Spinal cord (tissue), 10 donors: ENCODE data around the gene CEACAM8. TPM values are rescaled to one million over a fixed set of nuclear protein-coding genes. Genes with fewer than 3 reads are reported as not detected.
"Not testable (repeated sequence)": the region's sequence is repeated elsewhere in the genome, so short reads cannot be mapped to it uniquely, and the experiment has no call there.

ENCODE experiments used
- DNase-seq, 6 donors: peaks; one replicate each; pipeline versions ENCODE4 v3.0.0 to v3.0.0-alpha.2; 2013 to 2015; ENCODE audit warnings: low spot score in 6 of 6, low read depth in 4 of 6
- H3K27ac ChIP-seq: one replicate; pipeline ENCODE4 v1.5.1; 2013; ENCODE audit warnings: low read depth, low read length, control low read depth
- H3K27me3 ChIP-seq: one replicate; pipeline ENCODE4 v1.6.1; 2013; ENCODE audit warnings: low read length; ENCODE audit not compliant: control insufficient read depth, insufficient read depth
- H3K36me3 ChIP-seq: one replicate; pipeline ENCODE4 v1.6.1; 2013; ENCODE audit warnings: low read length; ENCODE audit not compliant: control insufficient read depth, insufficient read depth
- H3K4me1 ChIP-seq: one replicate; pipeline ENCODE4 v1.6.1; 2013; ENCODE audit warnings: low read length; ENCODE audit not compliant: control insufficient read depth, insufficient read depth
- H3K4me3 ChIP-seq: one replicate; pipeline ENCODE4 v1.5.1; 2013; ENCODE audit warnings: low read depth, low read length, control low read depth
- H3K9me3 ChIP-seq: one replicate; pipeline ENCODE4 v1.6.1; 2013; ENCODE audit warnings: low read length; ENCODE audit not compliant: control insufficient read depth, insufficient read depth
- WGBS: methylation state at CpG from one replicate; pipeline ENCODE4 v1.1.5; 2013; ENCODE audit warnings: missing lambda C conversion rate; ENCODE audit not compliant: insufficient coverage; 5-methylcytosine and 5-hydroxymethylcytosine counted together
- polyA plus RNA-seq, 2 donors: library from polyadenylated mRNA; unstranded; fragments of 120-200 nt; gene quantifications; one replicate each; pipeline ENCODE4 v1.2.1, GENCODE V29; 2013; ENCODE audit not compliant: insufficient read length in 2 of 2
- total RNA-seq, 2 donors: library from RNA; depleted of rRNA in 1 of 2; stranded (reverse); fragments of 120-200 nt in 1 of 2; fragments of >200 nt in 1 of 2; gene quantifications; one replicate each; pipeline versions ENCODE4 v1.2.3 to v1.2.4, GENCODE V29; 2013 to 2014
- donor health status: healthy.

The CEACAM8 gene
- total and polyA plus RNA-seq, 4 donors = 0.06 to 7.4 (median 0.11) TPM; not detected in 1

- no peaks in the 10 kb centered on the region for H3K36me3 ChIP-seq
- H3K4me3 ChIP-seq = no peak overlapping the region
- H3K4me1 ChIP-seq = peaks cover 1% of the 10 kb centered on the region
- H3K27me3 ChIP-seq = no peaks in the 10 kb centered on the region
- DNase-seq = no peak
- WGBS = no CpG with 5 or more reads among the region's 4 CpGs
- H3K9me3 ChIP-seq = no peaks in the 10 kb centered on the region
- H3K27ac ChIP-seq = no peak overlapping the region
These were observed 46.2 kb downstream of the CEACAM8 start for GRCh38 chr19:42548552-42548951.

GRCh38 chr19:42547929-42548328, 46.8 kb downstream of the CEACAM8 start:
- H3K36me3 ChIP-seq = no peaks in the 10 kb centered on the region
- no CpG with 5 or more reads among the region's 2 CpGs for WGBS
- no peak for DNase-seq
- no peaks in the 10 kb centered on the region for H3K27me3 ChIP-seq
- no peaks in the 10 kb centered on the region for H3K4me1 ChIP-seq
- no peaks in the 10 kb centered on the region for H3K9me3 ChIP-seq
- no peak overlapping the region for H3K27ac ChIP-seq
- H3K4me3 ChIP-seq = no peak overlapping the region

GRCh38 chr19:42546831-42547500, 47.8 kb downstream of the CEACAM8 start:
- Histone ChIP-seq H3K27ac (no peak overlapping the region), H3K36me3 (no peaks in the 10 kb centered on the region), H3K9me3 (no peaks in the 10 kb centered on the region), H3K27me3 (no peaks in the 10 kb centered on the region), H3K4me1 (no peaks in the 10 kb centered on the region), H3K4me3 (no peak overlapping the region)
- WGBS = 80% methylated on average over 4 of the region's 4 CpGs
- DNase-seq = no peak

- no peak overlapping the region for H3K27ac ChIP-seq
- H3K27me3 ChIP-seq = no peaks in the 10 kb centered on the region
- no peak for DNase-seq
- 75% methylated on average over 1 of the region's 4 CpGs for WGBS
- no peaks in the 10 kb centered on the region for H3K9me3 ChIP-seq
- H3K36me3 ChIP-seq = no peaks in the 10 kb centered on the region
- no peak overlapping the region for H3K4me3 ChIP-seq
- H3K4me1 ChIP-seq = peaks cover 10% of the 10 kb centered on the region
These were observed 50.6 kb downstream of the CEACAM8 start for GRCh38 chr19:42544146-42544545.

- DNase-seq = no peak
- H3K27ac ChIP-seq = no peak overlapping the region
- no peak overlapping the region for H3K4me3 ChIP-seq
- H3K27me3 ChIP-seq = no peaks in the 10 kb centered on the region
- 100% methylated on average over 2 of the region's 2 CpGs for WGBS
- no peaks in the 10 kb centered on the region for H3K9me3 ChIP-seq
- H3K4me1 ChIP-seq = peaks cover 10% of the 10 kb centered on the region
- no peaks in the 10 kb centered on the region for H3K36me3 ChIP-seq
These were observed 51.9 kb downstream of the CEACAM8 start for GRCh38 chr19:42542791-42543190.

GRCh38 chr19:42540071-42540553, 54.6 kb downstream of the CEACAM8 start:
- Histone ChIP-seq H3K27me3 (no peaks in the 10 kb centered on the region), H3K4me3 (no peak overlapping the region), H3K9me3 (no peaks in the 10 kb centered on the region), H3K4me1 (peaks cover 10% of the 10 kb centered on the region), H3K36me3 (no peaks in the 10 kb centered on the region), H3K27ac (no peak overlapping the region)
- 55% methylated on average over 6 of the region's 8 CpGs for WGBS
- DNase-seq = peak in 3 of 6 donors; percentile 12 to 60 (median 55)

- WGBS = 88% methylated on average over 6 of the region's 7 CpGs
- H3K4me3 ChIP-seq = no peak overlapping the region
- no peak overlapping the region for H3K27ac ChIP-seq
- H3K4me1 ChIP-seq = peaks cover 10% of the 10 kb centered on the region
- no peak for DNase-seq
- H3K27me3 ChIP-seq = no peaks in the 10 kb centered on the region
- H3K9me3 ChIP-seq = no peaks in the 10 kb centered on the region
- no peaks in the 10 kb centered on the region for H3K36me3 ChIP-seq
These were observed 55.6 kb downstream of the CEACAM8 start for GRCh38 chr19:42538841-42539709.

GRCh38 chr19:42535276-42535675, 59.4 kb downstream of the CEACAM8 start:
- H3K27me3 ChIP-seq, H3K9me3 ChIP-seq, DNase-seq, H3K36me3 ChIP-seq, H3K4me3 ChIP-seq, H3K27ac ChIP-seq: not testable (repeated sequence)
- WGBS = no CpG with 5 or more reads among the region's 2 CpGs
- H3K4me1 ChIP-seq = peaks cover 10% of the 10 kb centered on the region

- H3K27ac ChIP-seq = no peak overlapping the region
- H3K27me3 ChIP-seq = no peaks in the 10 kb centered on the region
- H3K9me3 ChIP-seq = no peaks in the 10 kb centered on the region
- peak in 1 of 6 donors; percentile 20 for DNase-seq
- H3K36me3 ChIP-seq = no peaks in the 10 kb centered on the region
- H3K4me1 ChIP-seq = peaks cover 2% of the 10 kb centered on the region
- H3K4me3 ChIP-seq = no peak overlapping the region
These were observed 60.3 kb downstream of the CEACAM8 start for GRCh38 chr19:42534391-42534790.
